NCI-H1092 (cell line): ENCODE results near the gene PPTC7.
"Not testable (repeated sequence)": the region's sequence is repeated elsewhere in the genome, so short reads cannot be mapped to it uniquely, and the experiment has no call there.

ENCODE experiments used
- DNase-seq: peaks from one replicate; lab custom pipeline; 2025; lab: John Stamatoyannopoulos, UW

The PPTC7 gene

GRCh38 chr12:110536834-110537604 is 46.1 kb downstream of the PPTC7 start:
- DNase-seq: no peak

- no peak for DNase-seq
Measured at GRCh38 chr12:110534811-110535210, 48.3 kb downstream of the PPTC7 start.

GRCh38 chr12:110533607-110534006 is 49.5 kb downstream of the PPTC7 start:
- DNase-seq: no peak

GRCh38 chr12:110532644-110533043 is 50.5 kb downstream of the PPTC7 start:
- no peak for DNase-seq

- DNase-seq: no peak
Measured at GRCh38 chr12:110531741-110532333, 51.3 kb downstream of the PPTC7 start.

GRCh38 chr12:110530511-110530910 is 52.6 kb downstream of the PPTC7 start:
- no peak for DNase-seq

- DNase-seq: no peak
Measured at GRCh38 chr12:110528277-110528839, 54.8 kb downstream of the PPTC7 start.

- DNase-seq: not testable (repeated sequence)
Measured at GRCh38 chr12:110520876-110521712, 62.0 kb downstream of the PPTC7 start.

- not testable (repeated sequence) for DNase-seq
Measured at GRCh38 chr12:110518014-110518413, 65.1 kb downstream of the PPTC7 start.

GRCh38 chr12:110516995-110517394 is 66.1 kb downstream of the PPTC7 start:
- DNase-seq: no peak

- no peak for DNase-seq
Measured at GRCh38 chr12:110514363-110514762, 68.8 kb downstream of the PPTC7 start.

- no peak for DNase-seq
Measured at GRCh38 chr12:110513842-110514241, 69.3 kb downstream of the PPTC7 start.

GRCh38 chr12:110508071-110508586 is 75.0 kb downstream of the PPTC7 start:
- no peak for DNase-seq

GRCh38 chr12:110505332-110505731 is 77.8 kb downstream of the PPTC7 start:
- no peak for DNase-seq

GRCh38 chr12:110503432-110503831 is 79.7 kb downstream of the PPTC7 start:
- no peak for DNase-seq

- peak; percentile 95 for DNase-seq
Measured at GRCh38 chr12:110501752-110502738, 81.1 kb downstream of the PPTC7 start, which contains the start of the genes RAD9B and VPS29. RAD9B (plus strand) TSS chr12:110502331; CDS start chr12:110502338, 7 bp downstream. VPS29 (minus strand) TSS chr12:110502111; CDS start chr12:110502051, 60 bp downstream.

- DNase-seq: no peak
Measured at GRCh38 chr12:110501399-110501751, 81.7 kb downstream of the PPTC7 start.

GRCh38 chr12:110498984-110499706 is 84.0 kb downstream of the PPTC7 start:
- DNase-seq: no peak
